Stimulated activated CD8-positive, alpha-beta memory T cell treated with anti-CD3 and anti-CD28 coated beads, Interleukin-12 subunit alpha, Interleukin-12 subunit beta, amount 100 ng/mL, for 24 hours (primary cell): ENCODE data around the gene AUP1.

Experiments used
- DNase-seq: peaks from one replicate; pipeline ENCODE4 v3.0.0-alpha.2; 2020; ENCODE audit errors: extremely low read depth

AUP1 gene

DNA sequence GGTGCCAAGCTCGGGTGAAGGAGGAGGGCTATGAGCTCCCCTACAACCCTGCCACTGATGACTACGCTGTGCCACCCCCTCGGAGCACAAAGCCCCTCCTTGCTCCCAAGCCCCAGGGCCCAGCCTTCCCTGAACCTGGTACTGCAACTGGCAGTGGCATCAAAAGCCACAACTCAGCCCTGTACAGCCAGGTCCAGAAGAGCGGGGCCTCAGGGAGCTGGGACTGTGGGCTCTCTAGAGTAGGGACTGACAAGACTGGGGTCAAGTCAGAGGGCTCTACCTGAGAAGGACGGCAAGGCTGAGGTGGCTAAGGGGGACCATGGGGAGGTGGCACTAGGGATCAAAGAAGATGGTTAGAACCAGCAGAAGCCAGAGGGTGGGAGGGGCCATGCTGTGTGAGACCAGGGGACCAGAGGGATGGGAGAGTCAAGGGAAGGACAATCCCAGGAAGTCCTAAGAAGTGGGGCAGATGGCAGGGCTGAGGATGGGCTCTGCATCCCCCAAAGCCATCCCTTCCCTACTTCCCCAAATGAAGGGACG is 27.4 kb upstream of the AUP1 start:
- no peak for DNase-seq

DNA sequence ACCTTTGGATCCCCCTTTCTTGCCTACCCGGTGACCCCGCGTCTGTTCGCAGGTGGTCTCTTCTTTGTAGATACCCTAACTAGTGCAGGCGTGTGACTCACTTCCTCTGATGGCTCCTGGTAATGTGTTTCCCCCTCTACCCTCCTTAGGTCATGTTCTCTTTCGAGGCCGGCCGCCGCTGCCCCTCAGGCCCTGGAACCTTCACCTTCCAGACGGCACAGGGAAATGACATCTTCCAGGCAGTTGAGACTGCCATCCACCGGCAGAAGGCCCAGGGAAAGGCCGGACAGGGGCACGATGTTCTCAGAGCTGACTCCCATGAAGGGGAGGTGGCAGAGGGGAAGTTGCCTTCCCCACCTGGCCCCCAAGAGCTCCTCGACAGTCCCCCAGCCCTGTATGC is 26.7 kb upstream of the AUP1 start:
- DNase-seq, result no peak

DNA sequence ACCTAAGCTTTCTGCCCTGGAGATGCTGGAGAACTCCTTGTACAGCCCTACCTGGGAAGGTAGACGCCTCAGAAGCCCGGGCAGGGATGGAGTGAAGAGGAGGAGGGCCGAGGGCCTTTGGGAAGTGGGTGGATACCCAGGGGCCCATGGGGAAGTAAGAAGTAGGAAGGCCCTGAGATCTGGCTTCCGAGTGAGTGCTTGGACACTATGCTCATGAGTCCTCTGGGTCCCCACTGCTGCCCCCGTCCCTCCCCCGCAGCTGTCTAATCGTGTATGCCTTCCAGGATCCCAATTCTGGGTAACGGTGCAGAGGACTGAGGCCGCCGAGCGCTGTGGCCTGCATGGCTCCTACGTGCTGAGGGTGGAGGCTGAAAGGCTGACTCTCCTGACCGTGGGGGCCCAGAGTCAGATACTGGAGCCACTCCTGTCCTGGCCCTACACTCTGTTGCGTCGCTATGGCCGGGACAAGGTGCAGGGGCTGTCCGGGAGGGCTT is 26.2 kb upstream of the AUP1 start:
- DNase-seq, result no peak

DNA sequence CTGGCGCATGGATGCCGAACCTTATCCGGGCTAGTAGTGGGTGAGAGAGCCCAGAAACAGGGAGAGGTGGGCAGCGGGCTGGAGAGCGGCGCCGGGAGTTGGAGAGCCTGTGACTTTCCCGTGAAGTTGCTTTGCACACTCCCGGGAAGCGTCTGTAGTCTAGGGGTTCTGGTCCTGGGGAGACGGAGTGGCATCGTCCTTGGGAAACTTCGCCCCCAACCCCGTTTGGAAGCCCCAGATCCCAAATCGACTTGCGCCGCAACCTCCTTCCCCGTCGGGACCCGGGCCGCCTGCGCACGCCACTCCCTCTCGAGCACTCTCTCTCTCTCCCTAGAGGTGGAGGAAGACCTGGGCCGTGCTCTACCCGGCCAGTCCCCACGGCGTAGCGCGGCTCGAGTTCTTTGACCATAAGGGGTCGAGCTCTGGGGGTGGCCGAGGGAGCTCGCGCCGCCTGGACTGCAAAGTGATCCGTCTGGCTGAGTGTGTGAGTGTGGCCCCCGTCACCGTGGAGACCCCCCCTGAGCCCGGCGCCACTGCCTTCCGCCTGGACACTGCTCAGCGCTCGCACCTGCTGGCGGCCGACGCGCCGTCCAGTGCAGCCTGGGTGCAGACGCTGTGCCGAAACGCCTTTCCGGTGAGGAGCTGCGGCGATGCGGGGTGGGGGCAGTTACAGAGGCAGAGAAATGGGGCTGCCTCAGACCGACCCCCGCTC is 25.5 kb upstream of the AUP1 start:
- no peak for DNase-seq

DNA sequence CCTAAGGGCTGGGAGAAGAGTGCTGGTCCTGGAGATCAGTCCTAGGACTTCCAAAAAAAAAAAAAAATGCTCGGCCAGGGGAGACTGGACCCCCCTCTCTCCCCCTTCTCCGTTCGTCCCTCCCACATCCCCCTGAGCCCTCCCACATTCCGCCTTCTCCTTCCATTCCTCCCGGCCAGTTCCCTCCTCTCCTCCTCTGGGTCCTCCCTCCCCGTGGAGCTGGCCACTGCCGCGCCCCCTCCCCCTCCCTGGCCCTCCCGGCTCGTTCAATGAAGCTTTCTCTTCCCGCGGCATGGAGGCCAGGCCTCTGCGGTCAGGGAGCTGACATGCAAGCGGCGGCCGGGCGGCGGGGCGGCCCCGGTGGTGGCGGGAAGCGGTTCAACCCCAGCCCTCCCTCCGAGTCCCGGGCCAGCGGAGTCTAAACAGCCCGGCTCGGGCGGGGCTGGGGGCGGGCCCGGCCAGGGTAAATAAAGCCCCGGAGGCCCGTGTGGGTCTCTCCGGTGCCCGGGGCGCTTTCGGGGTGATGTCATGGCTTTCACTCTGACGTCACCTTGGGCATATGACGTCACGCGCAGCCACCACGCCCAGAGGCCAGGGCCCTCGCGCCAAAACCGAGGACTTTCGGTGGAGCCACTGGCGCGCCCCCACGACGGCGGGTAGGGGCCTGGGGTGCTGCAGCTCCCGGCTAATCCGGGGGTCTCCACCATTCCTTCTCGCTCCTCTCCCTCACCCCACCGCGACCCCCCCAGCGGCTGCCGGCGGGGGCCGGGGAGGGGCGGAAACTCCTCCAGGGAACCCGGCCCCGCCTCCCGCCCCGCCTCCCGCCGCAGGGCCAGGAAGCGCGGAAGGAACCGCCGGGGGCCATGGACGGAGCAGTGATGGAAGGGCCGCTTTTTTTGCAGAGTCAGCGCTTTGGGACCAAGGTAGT is 24.6 kb upstream of the AUP1 start, which contains the start of the genes DOK1 and LOXL3:
TSS of gene DOK1 (plus strand) at position 829 of the 928 bp plus-strand sequence. CDS start at position 864, 35 bp downstream.
TSS of gene LOXL3 (minus strand) at position 51 of the 928 bp plus-strand sequence. CDS start 1,308 bp downstream, outside the sequence.
- peak; percentile 68 for DNase-seq

DNA sequence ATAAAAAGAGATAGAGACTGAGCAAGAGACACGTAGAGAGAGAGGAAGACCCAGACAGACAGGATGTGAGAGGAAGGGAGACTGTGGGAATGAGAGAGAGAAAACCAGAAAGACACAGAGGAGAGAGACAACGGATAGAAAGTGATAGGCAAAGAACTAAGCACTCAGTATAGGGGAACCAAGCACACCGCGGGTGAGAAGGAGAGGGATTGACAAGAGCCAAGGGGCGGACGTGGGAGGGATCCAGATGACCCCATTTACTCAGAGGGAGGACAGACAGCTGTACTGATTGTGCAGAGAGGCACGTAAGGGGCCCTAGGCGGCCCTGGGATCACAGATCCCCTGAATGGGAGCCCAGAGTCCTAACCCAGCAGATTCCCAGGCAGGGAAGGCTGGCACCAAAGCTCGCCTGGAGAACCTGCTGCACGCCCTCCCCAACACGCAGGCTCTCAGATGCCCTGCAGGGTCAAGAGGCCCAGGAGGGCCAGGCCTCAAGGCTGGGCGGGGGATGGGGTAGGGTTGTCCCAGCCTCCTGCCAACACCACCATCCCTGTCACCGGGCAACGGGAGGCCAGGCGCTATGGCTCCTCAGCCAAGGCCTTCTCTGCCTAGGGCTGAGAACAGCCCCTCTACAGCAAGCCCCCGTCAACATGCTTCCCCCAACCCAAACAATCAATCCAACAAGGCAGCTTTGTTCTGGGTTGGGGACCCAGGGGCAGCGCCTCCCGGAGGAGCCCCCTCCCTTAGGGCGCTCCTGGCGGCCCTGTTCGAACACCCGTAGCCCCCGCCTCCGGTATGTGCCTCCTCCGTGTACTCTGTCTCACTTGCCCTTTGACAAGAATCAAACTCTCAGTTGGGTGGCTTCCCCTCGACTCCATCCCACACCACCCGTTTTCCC is 23.7 kb upstream of the AUP1 start:
- no peak for DNase-seq

DNA sequence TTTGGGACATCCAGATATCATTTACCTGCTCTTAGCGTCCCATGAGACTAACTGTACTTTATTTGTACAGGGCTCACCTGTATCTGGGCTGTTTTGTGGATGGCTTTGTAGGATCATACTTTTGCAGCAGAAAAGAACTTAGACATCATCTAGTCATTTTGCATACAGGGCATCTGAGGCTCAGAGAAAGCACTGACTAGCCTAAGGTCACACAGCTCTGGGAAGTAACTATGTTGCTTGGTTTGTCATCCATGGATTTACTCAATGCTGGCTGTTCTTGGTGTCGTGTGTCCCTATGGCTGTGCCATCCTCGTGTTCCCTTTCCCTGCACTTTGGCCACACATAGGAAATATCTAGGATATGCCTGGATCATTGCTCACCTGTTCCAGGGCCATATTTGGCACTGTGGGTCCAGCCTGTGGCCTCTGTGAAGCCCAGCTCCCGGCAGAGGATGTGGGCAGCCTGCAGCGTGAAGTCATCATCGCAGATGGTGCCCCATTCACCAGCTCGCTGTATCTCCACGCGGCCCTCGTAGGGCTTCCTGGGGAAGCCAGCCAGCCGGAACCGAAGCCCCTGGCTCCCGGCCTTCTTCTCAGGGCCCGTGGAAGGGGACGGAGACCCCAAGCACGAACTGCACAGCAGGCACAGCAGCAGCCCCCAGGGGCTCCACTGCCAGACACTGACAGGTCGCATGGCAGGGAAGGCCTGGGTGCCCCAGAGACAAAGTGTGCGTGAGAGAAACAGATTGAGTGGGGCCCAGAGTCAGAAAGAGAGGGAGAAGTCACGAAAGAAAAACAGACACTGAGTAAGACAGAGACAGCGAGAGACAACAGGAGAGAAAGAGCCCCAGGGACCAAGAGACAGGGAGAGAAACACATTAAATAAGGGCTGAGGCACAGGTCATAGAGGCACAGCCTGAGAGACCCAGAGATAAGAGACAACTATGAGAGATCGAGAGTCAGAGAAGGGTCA is 22.7 kb upstream of the AUP1 start:
- no peak for DNase-seq

DNA sequence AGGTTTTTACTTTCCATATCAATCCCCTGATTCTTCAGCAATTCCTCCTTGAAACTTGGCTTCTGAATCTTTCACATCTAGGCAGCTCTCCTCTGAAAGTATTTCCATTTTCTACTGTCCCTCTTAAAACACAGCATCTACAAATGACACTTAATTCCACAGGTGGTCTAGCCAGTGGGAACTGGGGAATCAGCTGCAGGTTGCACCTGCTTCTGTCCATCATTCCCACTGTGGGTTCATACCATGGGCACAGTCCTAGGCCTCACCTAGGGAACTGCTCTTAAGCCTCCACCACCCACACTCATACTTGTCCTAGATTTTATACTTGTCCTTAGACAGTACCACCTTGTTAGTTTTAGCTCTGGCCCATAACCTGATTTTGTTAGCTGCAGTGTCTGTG is 22.0 kb upstream of the AUP1 start:
- DNase-seq, result no peak

DNA sequence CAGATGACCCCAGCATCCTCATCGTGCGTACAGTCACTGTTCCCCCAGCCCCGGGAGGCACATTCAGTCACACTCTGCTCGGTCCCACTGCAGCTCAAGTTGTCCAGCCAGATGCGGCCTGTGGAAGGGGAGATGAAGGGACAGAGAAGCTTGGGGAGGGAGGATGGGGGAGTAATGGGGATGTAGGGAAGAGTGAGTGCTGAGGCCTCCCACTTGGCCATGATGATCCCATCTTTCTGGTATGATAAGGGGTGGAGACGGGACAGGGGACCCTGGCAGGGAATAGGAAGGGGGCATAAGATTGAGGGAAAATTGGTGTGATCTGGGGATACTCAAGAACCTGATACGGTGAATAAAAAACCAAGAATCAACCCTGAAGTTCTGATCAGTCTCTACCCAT is 20.7 kb upstream of the AUP1 start:
- no peak for DNase-seq

DNA sequence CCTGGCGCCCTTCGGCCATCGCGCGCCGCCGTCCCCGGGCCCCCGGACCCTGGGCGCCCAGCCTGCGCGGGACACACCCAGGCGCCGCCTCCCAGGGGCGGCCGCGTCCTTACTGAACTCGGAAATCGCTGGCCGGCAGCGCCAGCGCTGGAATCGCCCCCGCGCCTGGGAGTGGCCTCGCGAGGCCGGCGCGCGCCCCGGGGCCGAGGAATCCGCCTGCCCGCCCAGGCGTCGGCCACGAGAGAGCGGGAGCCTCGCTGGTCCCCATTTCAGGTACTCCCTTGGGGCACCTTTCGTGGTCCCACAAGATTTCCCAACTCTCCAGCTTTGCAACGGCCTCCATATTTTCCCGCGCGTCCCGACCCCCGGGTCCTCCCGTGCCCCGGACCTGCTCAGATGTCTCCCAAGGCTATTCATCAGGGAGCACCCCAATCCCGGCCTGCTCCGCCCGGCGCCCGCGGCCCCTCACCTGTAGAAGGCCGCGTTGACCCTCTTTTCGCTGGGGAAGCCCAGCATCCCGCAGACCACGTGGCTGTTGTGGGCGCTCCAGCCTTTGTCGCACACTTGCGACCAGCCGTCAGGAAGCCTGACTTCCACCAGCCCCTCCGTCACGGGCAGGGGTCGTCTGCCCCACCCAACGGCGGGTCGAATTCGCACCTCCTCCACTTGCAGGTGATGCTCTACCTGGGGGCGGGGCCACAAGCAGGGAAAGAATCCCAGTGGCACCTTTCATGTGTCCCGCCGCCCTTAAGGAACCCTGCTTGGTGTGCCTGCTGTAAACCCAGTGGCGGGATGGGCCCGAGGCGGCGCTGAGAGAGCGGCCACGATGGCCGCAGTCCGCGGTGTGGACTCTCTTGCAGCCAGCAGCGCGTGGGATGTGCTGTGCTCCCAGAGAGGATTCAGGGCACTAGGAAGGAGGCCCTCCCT is 19.7 kb upstream of the AUP1 start:
- no peak for DNase-seq

DNA sequence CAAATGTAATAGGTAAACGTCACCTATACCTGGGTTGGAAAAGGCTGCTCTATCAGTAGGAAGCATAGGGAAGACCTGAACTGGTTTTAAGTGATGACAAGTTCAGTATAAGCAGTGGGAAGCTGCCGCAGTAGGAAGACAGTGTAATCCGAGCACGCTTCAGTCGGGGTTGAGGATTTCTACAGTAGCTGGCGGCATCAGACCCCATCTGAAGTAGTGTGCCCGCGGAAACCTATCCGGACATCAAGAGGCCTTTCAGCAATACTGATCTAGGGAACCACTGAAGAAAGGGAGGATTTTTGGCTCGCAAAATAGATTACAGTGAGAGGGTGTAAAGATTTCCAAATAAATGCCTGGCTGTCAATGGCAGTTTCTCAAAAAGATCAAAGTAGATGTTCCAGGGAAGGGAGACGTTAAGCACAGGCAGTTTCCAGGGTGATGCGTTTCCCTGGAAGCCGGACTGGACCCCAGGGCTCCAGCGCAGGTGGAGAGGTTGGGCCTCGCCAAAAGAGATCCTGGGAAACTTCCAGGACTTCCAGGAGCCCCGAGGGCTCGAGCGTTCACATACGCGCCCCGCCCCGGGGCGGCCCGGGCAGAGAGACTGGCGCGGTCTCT is 18.9 kb upstream of the AUP1 start:
- DNase-seq, result no peak

DNA sequence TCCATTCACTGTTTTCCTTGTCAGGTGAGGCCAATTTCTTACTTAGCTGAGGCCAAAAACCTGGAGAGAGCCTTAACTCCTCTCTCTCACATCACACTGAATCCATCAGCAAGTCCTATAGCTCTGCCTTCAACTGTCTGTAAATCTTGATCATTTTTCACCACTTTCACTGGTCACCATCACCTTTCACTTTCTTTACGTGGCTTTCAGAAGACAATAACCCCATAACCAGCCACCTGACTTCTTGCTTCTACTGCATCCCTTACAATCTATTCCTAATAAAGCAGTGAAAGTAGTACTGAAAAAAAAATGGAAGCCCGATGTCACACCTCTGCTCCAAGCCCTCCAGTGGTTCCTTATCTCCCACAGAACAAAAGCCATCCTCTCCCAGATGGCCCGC is 16.5 kb upstream of the AUP1 start:
- DNase-seq, result no peak

DNA sequence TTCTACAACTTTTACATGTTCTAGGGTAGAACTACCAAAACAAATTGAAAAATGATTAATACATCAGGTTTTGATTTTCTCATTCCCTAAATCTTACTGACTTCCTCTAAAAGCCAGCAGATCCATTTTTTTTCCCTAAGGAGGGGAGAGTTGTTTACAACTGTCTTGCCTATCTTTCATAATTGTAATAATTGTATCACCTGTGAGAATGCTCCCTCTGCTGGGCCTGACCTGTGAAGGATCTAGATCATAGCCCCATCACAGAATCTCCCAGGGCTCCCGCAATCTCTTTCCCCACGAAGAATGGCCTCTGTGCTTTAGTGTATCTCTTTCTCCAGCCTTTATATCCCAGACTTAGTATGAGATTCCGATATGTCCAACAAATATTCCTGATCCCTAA is 15.1 kb upstream of the AUP1 start:
- no peak for DNase-seq

DNA sequence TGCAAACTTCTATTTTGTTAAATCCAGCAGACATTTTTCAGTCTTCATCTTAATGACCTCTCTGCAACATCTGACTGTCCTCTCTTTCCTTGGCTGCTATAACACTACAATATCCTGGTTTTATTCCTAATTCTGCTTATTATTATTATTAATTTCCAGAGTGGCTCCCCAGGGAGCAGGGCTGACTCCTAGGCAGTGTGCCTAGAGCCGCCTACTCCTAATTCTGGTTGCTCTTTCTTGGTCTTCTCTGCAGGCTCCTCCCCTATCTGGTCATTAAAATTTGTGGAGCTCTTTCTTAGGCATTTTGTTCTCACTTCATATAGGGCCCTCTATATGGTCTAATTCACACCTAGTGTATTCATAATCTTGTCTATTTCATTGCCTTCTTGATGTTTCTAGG is 13.5 kb upstream of the AUP1 start:
- no peak for DNase-seq

DNA sequence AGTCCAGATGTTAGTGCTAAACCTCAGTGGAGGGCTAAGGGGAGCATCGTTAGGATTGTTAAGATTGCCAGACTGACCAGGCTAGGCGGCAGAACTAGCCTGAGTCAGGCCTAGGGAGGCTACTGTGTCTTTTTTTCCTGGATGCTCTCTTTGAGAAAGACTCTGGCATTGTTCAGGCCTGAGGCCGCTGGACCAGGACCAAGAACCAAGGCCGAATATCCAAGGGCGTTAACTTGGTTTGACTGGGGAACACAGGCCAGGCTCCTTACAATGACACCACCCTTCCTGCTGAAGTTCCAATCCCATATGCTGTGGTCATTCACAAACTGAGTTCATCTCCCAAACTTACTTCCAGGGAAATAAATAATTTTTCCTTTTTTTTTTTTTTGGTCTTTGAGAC is 10.8 kb upstream of the AUP1 start:
- DNase-seq, result no peak

DNA sequence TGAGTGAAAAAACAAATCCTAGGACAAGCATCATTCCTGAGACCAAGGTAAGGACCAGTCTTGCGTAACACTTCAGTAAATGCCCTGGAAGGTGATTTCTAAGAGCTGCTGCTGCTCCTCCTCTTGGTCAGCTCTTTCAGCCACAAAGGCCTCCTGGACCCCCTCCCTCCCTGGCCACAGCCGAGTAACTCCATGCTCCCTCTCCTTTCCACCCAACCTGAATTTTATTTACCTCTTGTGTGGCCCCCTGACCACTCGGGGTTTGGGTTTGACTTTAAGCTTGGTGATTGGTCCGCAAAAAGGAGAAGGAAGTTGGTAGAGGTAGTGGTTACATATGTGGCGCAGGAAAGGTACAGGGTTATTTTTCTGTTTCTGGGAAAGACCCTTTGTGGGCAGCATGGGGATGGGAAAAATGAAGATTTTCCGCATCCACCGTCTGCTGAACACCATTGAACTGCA is 9.4 kb upstream of the AUP1 start:
- DNase-seq, result no peak

DNA sequence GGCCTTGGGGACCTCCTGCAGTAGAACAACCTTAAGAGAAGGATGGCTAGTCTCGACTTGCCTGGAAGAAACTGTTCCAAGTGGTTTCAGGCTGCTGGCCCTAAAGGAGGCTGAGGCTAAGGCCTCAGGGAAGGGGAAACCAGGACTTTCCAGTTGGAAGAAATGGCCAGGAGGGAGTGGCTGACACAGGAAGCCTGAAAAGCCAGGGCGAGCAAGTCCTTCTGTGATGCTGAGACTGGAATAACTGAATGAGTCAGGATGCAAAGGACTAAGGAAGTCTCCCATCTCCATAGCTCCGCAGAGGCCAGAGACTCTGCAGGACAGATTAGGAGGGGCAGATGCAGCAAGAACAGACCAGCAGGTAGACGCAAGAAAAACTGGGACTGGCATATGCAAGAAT is 7.6 kb upstream of the AUP1 start:
- no peak for DNase-seq

DNA sequence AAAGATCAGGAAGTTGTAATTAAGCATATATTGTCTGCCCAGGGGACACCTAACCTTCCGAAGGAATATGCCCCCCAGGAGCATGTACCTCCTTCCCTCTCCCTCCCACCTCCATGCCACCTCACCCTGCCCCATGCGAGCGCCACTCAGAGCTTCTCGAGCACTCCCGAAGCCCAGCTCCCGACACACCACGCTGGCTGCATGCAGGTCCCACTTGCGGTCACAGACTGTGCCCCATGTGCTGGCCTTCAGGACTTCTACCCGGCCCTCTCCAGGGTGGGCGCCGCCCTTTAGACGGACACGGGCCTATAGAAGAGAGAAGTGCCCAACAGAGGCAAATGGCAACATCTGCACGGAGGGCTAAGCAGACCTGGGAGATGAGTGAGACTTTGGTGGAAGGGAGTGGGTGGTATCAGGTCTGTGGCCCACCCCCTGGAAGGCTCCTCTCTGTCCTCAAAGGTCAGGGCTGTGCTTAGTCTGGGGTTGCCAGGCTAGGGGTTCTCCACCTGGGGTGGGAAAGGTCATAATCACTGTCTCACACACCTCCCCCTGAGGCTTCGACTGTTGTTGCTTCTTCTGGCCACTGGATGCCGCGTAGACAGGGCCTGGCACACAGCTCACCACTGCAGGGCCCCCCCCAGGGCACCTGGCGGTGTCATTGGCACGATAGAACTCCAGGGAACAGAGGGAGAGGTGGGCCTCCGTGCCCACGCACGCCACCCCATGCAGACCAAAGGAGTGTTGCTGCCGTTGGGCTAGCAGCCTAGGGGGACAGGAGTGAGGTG is 6.9 kb upstream of the AUP1 start:
- DNase-seq, result no peak
